GM12878 (cell line): ENCODE results near the gene BNIPL. TPM values are rescaled to one million over a fixed set of nuclear protein-coding genes. Genes with fewer than 3 reads are reported as not detected.

Source experiments
- ATAC-seq: fragments of 200-7000 bp; cut with Tn5 transposase; 3 replicates; pipeline ENCODE4 v1.9.1; 2020; ENCODE audit warnings: mild to moderate bottlenecking, moderate library complexity
- BruUV-seq: library from RNA; stranded (reverse); fragments of 400-500 nt; replicated peaks from 2 replicates; lab custom pipeline; 2021; lab: Mats Ljungman, UMichigan
- CTCF ChIA-PET: fragments of 300-600 bp; sonication (Branson Sonifier 250); formaldehyde crosslinking; extraction: SDS; loops from one replicate; lab custom pipeline; 2021; ENCODE audit warnings: inconsistent platforms; lab: Yijun Ruan, JAX
- POLR2A ChIA-PET: fragments of 350-600 bp; formaldehyde crosslinking; extraction: SDS; loops from one replicate; lab custom pipeline; 2021; ENCODE audit warnings: inconsistent platforms; lab: Charles Lee
- RAD21 ChIA-PET: fragments of 300-600 bp; sonication (Branson Sonifier 250); formaldehyde crosslinking; loops from one replicate; lab custom pipeline; 2023; ENCODE audit warnings: antibody characterized with exemption; ENCODE audit not compliant: unreplicated experiment; lab: Charles Lee
- SMC1A ChIA-PET: fragments of 300-600 bp; sonication (Branson Sonifier 250); formaldehyde crosslinking; loops from one replicate; lab custom pipeline; 2023; ENCODE audit not compliant: unreplicated experiment, uncharacterized antibody; lab: Charles Lee
- DNase-seq: peaks from one replicate; pipeline ENCODE4 v3.0.0-alpha.2; 2011; ENCODE audit warnings: low read depth, low spot score
- FAIRE-seq: peaks from 3 replicates; lab custom pipeline; 2011; peaks lifted over from hg19 to GRCh38; lab: Jason Lieb, UNC
- H2AFZ ChIP-seq: 2 replicates; pipeline ENCODE4 v1.6.0; 2011; ENCODE audit warnings: low read depth, low read length, control low read depth; ENCODE audit not compliant: control insufficient read depth
- H3K27ac ChIP-seq: 2 replicates; pipeline ENCODE4 v1.5.1; 2011; ENCODE audit warnings: control low read depth; ENCODE audit not compliant: control insufficient read depth, insufficient read depth
- H3K27me3 ChIP-seq, 2 experiments: replicated peaks in 1 of 2; 2 replicates each; pipeline versions ENCODE4 v1.6.0 to v1.6.1; 2011; ENCODE audit warnings: low read length in 1 of 2; ENCODE audit not compliant: control insufficient read depth in 2 of 2, insufficient read depth in 2 of 2
- H3K36me3 ChIP-seq, 2 experiments: 2 replicates each; pipeline ENCODE4 v1.5.1; 2011; ENCODE audit warnings: low read length in 1 of 2; ENCODE audit not compliant: control insufficient read depth in 2 of 2, insufficient read depth in 2 of 2
- H3K4me1 ChIP-seq: 2 replicates; pipeline ENCODE4 v1.6.1; 2011; ENCODE audit warnings: mild to moderate bottlenecking, low read length, moderate library complexity, mixed read lengths; ENCODE audit not compliant: control insufficient read depth, insufficient read depth
- H3K4me2 ChIP-seq: 2 replicates; pipeline ENCODE4 v1.6.0; 2011; ENCODE audit warnings: control low read depth; ENCODE audit not compliant: control insufficient read depth, insufficient read depth
- H3K4me3 ChIP-seq: fragments of 200-600 bp; sonication (generic); 2 replicates; pipeline ENCODE4 v1.5.1; 2016
- H3K79me2 ChIP-seq: 2 replicates; pipeline ENCODE4 v1.6.0; 2011; ENCODE audit warnings: low read length; ENCODE audit not compliant: control insufficient read depth, insufficient read depth
- H3K9ac ChIP-seq: 2 replicates; pipeline ENCODE4 v1.8.0; 2011; ENCODE audit warnings: low read length, control low read depth, mixed read lengths; ENCODE audit not compliant: control insufficient read depth, insufficient read depth
- H3K9me3 ChIP-seq: replicated peaks from 3 replicates; pipeline ENCODE4 v1.5.1; 2011; ENCODE audit warnings: mild to moderate bottlenecking, low read length; ENCODE audit not compliant: control insufficient read depth, insufficient read depth
- H4K20me1 ChIP-seq: 2 replicates; pipeline ENCODE4 v1.6.0; 2011; ENCODE audit not compliant: control insufficient read depth, insufficient read depth
- ASH2L ChIP-seq: fragments of 300-600, 200-600 bp; sonication (generic); IDR thresholded peaks from 2 replicates; pipeline ENCODE4 v1.6.1; 2017; ENCODE audit warnings: low read depth, mild to moderate bottlenecking, borderline replicate concordance
- ATF3 ChIP-seq: IDR thresholded peaks from 2 replicates; pipeline ENCODE4 v1.6.1; 2011; ENCODE audit warnings: low read depth, mild to moderate bottlenecking, low read length, moderate library complexity, borderline replicate concordance; ENCODE audit errors: extremely low read depth
- BACH1 ChIP-seq: fragments of 450-650 bp; IDR thresholded peaks from 2 replicates; pipeline ENCODE4 v1.6.1; 2017; ENCODE audit warnings: mild to moderate bottlenecking, borderline replicate concordance
- BCL11A ChIP-seq: IDR thresholded peaks from 2 replicates; pipeline ENCODE4 v1.6.1; 2011; ENCODE audit warnings: low read depth, low read length
- CHD1 ChIP-seq: IDR thresholded peaks from 2 replicates; pipeline ENCODE4 v1.6.1; 2012; ENCODE audit warnings: low read depth, low read length, improper control_type of control experiment
- EZH2 ChIP-seq: IDR thresholded peaks from 2 replicates; pipeline ENCODE4 v1.6.1; 2012; ENCODE audit warnings: low read depth, mild to moderate bottlenecking, control low read depth, inconsistent platforms, low read length, borderline replicate concordance; ENCODE audit not compliant: control insufficient read depth
- MXI1 ChIP-seq: fragments of 150-350 bp; IDR thresholded peaks from 2 replicates; pipeline ENCODE4 v1.6.1; 2011; ENCODE audit warnings: low read depth, mild to moderate bottlenecking, inconsistent platforms, low read length, improper control_type of control experiment
- NRF1 ChIP-seq: conservative IDR thresholded peaks from 2 replicates; pipeline ENCODE4 v1.6.1; 2011; ENCODE audit warnings: mild to moderate bottlenecking, low read depth, low read length, improper control_type of control experiment
- POLR2A ChIP-seq: IDR thresholded peaks from 2 replicates; pipeline ENCODE4 v1.6.1; 2011; ENCODE audit warnings: low read depth, mild to moderate bottlenecking, low read length
- POLR2AphosphoS5 ChIP-seq: IDR thresholded peaks from 2 replicates; pipeline ENCODE4 v1.6.1; 2011; ENCODE audit warnings: mild to moderate bottlenecking, low read length, inconsistent platforms
- SIN3A ChIP-seq: IDR thresholded peaks from 2 replicates; pipeline ENCODE4 v1.6.1; 2012; ENCODE audit warnings: low read depth, low read length, improper control_type of control experiment
- SKIL ChIP-seq: fragments of 450-650 bp; IDR thresholded peaks from 2 replicates; pipeline ENCODE4 v1.6.1; 2017; ENCODE audit warnings: mild to moderate bottlenecking, low read depth, inconsistent platforms; ENCODE audit not compliant: poor library complexity, severe bottlenecking
- SP1 ChIP-seq: IDR thresholded peaks from one replicate; pipeline ENCODE4 v1.6.1; 2011; ENCODE audit warnings: low read depth, low read length
- YY1 ChIP-seq: IDR thresholded peaks from 2 replicates; pipeline ENCODE4 v1.6.1; 2011; ENCODE audit warnings: low read depth, mild to moderate bottlenecking, low read length
- ZBED1 ChIP-seq: IDR thresholded peaks from 2 replicates; pipeline ENCODE4 v1.6.1; 2016; ENCODE audit warnings: borderline replicate concordance
- WGBS: methylation state at CpG from one replicate; pipeline ENCODE4 v1.1.6; 2016; ENCODE audit warnings: low lambda C conversion rate; ENCODE audit not compliant: insufficient replicate concordance, insufficient coverage; ENCODE audit errors: missing lambda C conversion rate; 5-methylcytosine and 5-hydroxymethylcytosine counted together
- in situ Hi-C: fragments of 300-500 bp; cut with MboI; formaldehyde crosslinking; loops from 9 replicates; pipeline ENCODE4 v1.14.3; 2018; ENCODE audit warnings: mixed read lengths
- intact Hi-C: fragments of 100-400 bp; cut with micrococcal nuclease; formaldehyde crosslinking; loops from one replicate; pipeline ENCODE4 v1.14.2; 2022; ENCODE audit not compliant: unreplicated experiment
- polyA plus RNA-seq, 11 experiments: library from polyadenylated mRNA; depleted of rRNA in 4 of 11; unstranded in 6 of 11; stranded (reverse) in 5 of 11; fragments of >200 nt; fragmentation: Nextera tagmentation in 4 of 11; fragmentation: Illumina TruSeq in 1 of 11; extraction: Ambion mirVana in 4 of 11; extraction: Trizol in 1 of 11; gene quantifications; 1 replicate in 1 of 11; 2 replicates in 10 of 11; pipeline versions ENCODE4 v1.2.1 to v1.2.3, GENCODE V29; 2011 to 2016; ENCODE audit warnings: inconsistent platforms in 2 of 11, missing spikeins in 2 of 11, low read depth in 1 of 11
- total RNA-seq, 4 experiments: library from RNA; depleted of rRNA in 3 of 4; stranded (reverse); fragments of >200 nt in 3 of 4; fragmentation: Illumina TruSeq in 1 of 4; extraction: Trizol in 1 of 4; gene quantifications; 2 replicates each; pipeline versions ENCODE4 v1.2.1 to v1.2.3, GENCODE V29; 2013 to 2021

Gene BNIPL
- total and polyA plus RNA-seq, 10 of the 15 experiments (the other 5 are each of a cell fraction or from before 2014, with no cell fraction given), result 0.05 to 1.1 (median 0.17) TPM

GRCh38 chr1:151032164-151032563 is 4.2 kb upstream of the BNIPL start:
- WGBS, result 97% methylated on average over 8 of the region's 8 CpGs
- POLR2A ChIA-PET, result no interaction called here
- SMC1A ChIA-PET, result interaction anchor here (1.7 kb wide), 1 partner anchor 19 kb away, joined by 3 read pairs; no protein-coding TSS in a partner anchor

GRCh38 chr1:151035167-151035566 is 1.2 kb upstream of the BNIPL start:
- ChIA-PET SMC1A (no interaction called here), CTCF (interaction anchor here (0.6 to 1.1 kb wide), 3 partner anchors 11 to 28 kb away, joined by 3 to 5 read pairs (median 3); partner anchors contain the start of gene MINDY1), RAD21 (no interaction called here), POLR2A (interaction anchor here (0.5 kb wide), 1 partner anchor 149 kb away, joined by 4 read pairs; no protein-coding TSS in a partner anchor)
- intact Hi-C loops, result no loop called here
- no peaks in the 10 kb centered on the region for H3K27me3 ChIP-seq
- H3K4me3 ChIP-seq, result no peak overlapping the region
- H3K4me1 ChIP-seq, result no peaks in the 10 kb centered on the region
- no peaks in the 10 kb centered on the region for H4K20me1 ChIP-seq
- no peak overlapping the region for H3K4me2 ChIP-seq
- WGBS, result 94% methylated on average over 3 of the region's 3 CpGs
- DNase-seq, result no peak
- BruUV-seq, result no TSS peak
- in situ Hi-C loops, result no loop called here
- no peak for FAIRE-seq
- no peaks in the 10 kb centered on the region for H3K9me3 ChIP-seq
- H3K9ac ChIP-seq, result no peak overlapping the region
- H3K27ac ChIP-seq, result no peak overlapping the region
- no peaks in the 10 kb centered on the region for H3K79me2 ChIP-seq
- no peak overlapping the region for H2AFZ ChIP-seq
- H3K36me3 ChIP-seq, result peaks cover 2% of the 10 kb centered on the region in 2 experiments; a peak in 2 of 4 replicates
- ATAC-seq, result no peak
- TF ChIP-seq EZH2 (no peak), POLR2AphosphoS5 (no peak), CHD1 (no peak), ZBED1 (no peak), ATF3 (no peak), SKIL (no peak), BCL11A (no peak), POLR2A (no peak), NRF1 (no peak), ASH2L (no peak), MXI1 (no peak), SP1 (no peak)

More at GRCh38 chr1:151032164-151032563, 4.2 kb upstream of the BNIPL start:
- no peak overlapping the region for H3K27ac ChIP-seq
- TF ChIP-seq YY1, result no peak
- no peak for TF ChIP-seq BACH1
- TF ChIP-seq SIN3A, result no peak
- peaks cover 4 to 5% of the 10 kb centered on the region in 2 experiments; a peak in 2 of 4 replicates for H3K36me3 ChIP-seq
- H3K27me3 ChIP-seq, result no peaks in the 10 kb centered on the region
- CTCF ChIA-PET, result interaction anchor here (0.6 to 1.8 kb wide), 4 partner anchors 15 to 201 kb away, joined by 3 to 6 read pairs (median 4); partner anchors contain the start of genes C1orf56 and TNFAIP8L2
- no peak overlapping the region for H3K9ac ChIP-seq
- no TSS peak for BruUV-seq
- no peak overlapping the region for H3K4me3 ChIP-seq
- no peak for DNase-seq
- FAIRE-seq, result no peak
- RAD21 ChIA-PET, result no interaction called here
- no peaks in the 10 kb centered on the region for H3K79me2 ChIP-seq
- no peak overlapping the region for H2AFZ ChIP-seq
- H3K4me1 ChIP-seq, result no peaks in the 10 kb centered on the region
- H3K4me2 ChIP-seq, result no peak overlapping the region
- H3K9me3 ChIP-seq, result no peaks in the 10 kb centered on the region
- ATAC-seq, result no peak
- intact Hi-C loops (no loop called here), in situ Hi-C loops (no loop called here)
- no peaks in the 10 kb centered on the region for H4K20me1 ChIP-seq
